Testis (tissue), 3 donors: Measurements from ENCODE around the gene ESRP2. TPM values are rescaled to one million over a fixed set of nuclear protein-coding genes. Genes with fewer than 3 reads are reported as not detected.

ENCODE experiments used
- DNase-seq: peaks from one replicate; pipeline ENCODE4 v3.0.0-alpha.2; 2019
- H3K27ac ChIP-seq, 2 donors: fragments of 200-600 bp; sonication (generic); one replicate each; pipeline ENCODE4 v1.5.1; 2019
- H3K27me3 ChIP-seq: fragments of 200-600 bp; sonication (generic); one replicate; pipeline ENCODE4 v1.5.1; 2019
- H3K36me3 ChIP-seq: fragments of 200-600 bp; sonication (generic); one replicate; pipeline ENCODE4 v1.5.1; 2017; ENCODE audit warnings: low read depth; ENCODE audit errors: missing control alignments
- H3K4me1 ChIP-seq: fragments of 200-600 bp; sonication (generic); one replicate; pipeline ENCODE4 v1.5.1; 2019
- H3K4me3 ChIP-seq, 2 donors: fragments of 200-600 bp; sonication (generic); one replicate each; pipeline ENCODE4 v1.5.1; 2017 to 2019
- H3K9me3 ChIP-seq: fragments of 200-600 bp; sonication (generic); one replicate; pipeline ENCODE4 v1.5.1; 2017
- CTCF ChIP-seq, 3 experiments: fragments of 450-650 bp in 2 of 3; fragments of 200-600 bp in 1 of 3; sonication (generic) in 1 of 3; IDR thresholded peaks; one replicate each; pipeline ENCODE4 v1.5.1; 2016 to 2019; ENCODE audit warnings: antibody characterized with exemption in 3 of 3, mild to moderate bottlenecking in 2 of 3, moderate library complexity in 1 of 3
- POLR2A ChIP-seq: fragments of 450-650 bp; IDR thresholded peaks from one replicate; pipeline ENCODE4 v1.6.1; 2017; ENCODE audit warnings: antibody characterized with exemption, mild to moderate bottlenecking, moderate library complexity
- WGBS, 2 donors: methylation state at CpG; one replicate each; pipeline ENCODE4 v1.1.5; 2018; 5-methylcytosine and 5-hydroxymethylcytosine counted together
- intact Hi-C: fragments of 100-400 bp; cut with DNase I; formaldehyde crosslinking; loops from one replicate; pipeline ENCODE4 v1.15.1; 2023; ENCODE audit warnings: low total_unique reads
- polyA plus RNA-seq: library from polyadenylated mRNA; stranded (reverse); fragments of 350-450 nt; fragmentation: Illumina TruSeq; extraction: RNeasy Lipid Tissue Mini Kit (QIAGEN cat#74804); gene quantifications from one replicate; pipeline ENCODE4 v1.2.3, GENCODE V29; 2014; ENCODE audit warnings: low read depth, low replicate concordance; ENCODE audit not compliant: insufficient read depth
- total RNA-seq, 2 donors: library from RNA; depleted of rRNA; stranded (reverse); fragments of >200 nt; gene quantifications; one replicate each; pipeline ENCODE4 v1.2.3, GENCODE V29; 2016

ESRP2 gene
- total and polyA plus RNA-seq, 3 donors from 2014 or later: 12.8 to 30.6 (median 14.6) TPM

- no peaks in the 10 kb centered on the region for H3K9me3 ChIP-seq
- no peak overlapping the region for H3K4me3 ChIP-seq
- no peaks in the 10 kb centered on the region for H3K36me3 ChIP-seq
- no peaks in the 10 kb centered on the region for H3K4me1 ChIP-seq
- TF ChIP-seq POLR2A (no peak), CTCF (IDR thresholded peaks at IDR 0.05) (no peak)
- H3K27ac ChIP-seq: no peak overlapping the region
- H3K27me3 ChIP-seq: no peaks in the 10 kb centered on the region
- intact Hi-C loops: no loop called here
- WGBS, 2 donors: 84 to 85% methylated on average over 2 of the region's 2 CpGs
- no peak for DNase-seq
These were observed 45.0 kb downstream of the ESRP2 start for GRCh38 chr16:68190736-68191510.

GRCh38 chr16:68190081-68190480 is 45.8 kb downstream of the ESRP2 start:
- Histone ChIP-seq H3K9me3 (no peaks in the 10 kb centered on the region), H3K27ac (no peak overlapping the region), H3K4me3 (no peak overlapping the region), H3K36me3 (no peaks in the 10 kb centered on the region), H3K4me1 (no peaks in the 10 kb centered on the region), H3K27me3 (no peaks in the 10 kb centered on the region)
- no peak for DNase-seq
- 83 to 95% methylated on average over 1 of the region's 1 CpG for WGBS, 2 donors
- no peak for TF ChIP-seq CTCF (IDR thresholded peaks at IDR 0.05)
- no peak for TF ChIP-seq POLR2A
- intact Hi-C loops: no loop called here

GRCh38 chr16:68188170-68188569 is 47.8 kb downstream of the ESRP2 start:
- no peaks in the 10 kb centered on the region for H3K27me3 ChIP-seq
- no peak overlapping the region for H3K4me3 ChIP-seq
- no peaks in the 10 kb centered on the region for H3K4me1 ChIP-seq
- H3K9me3 ChIP-seq: no peaks in the 10 kb centered on the region
- no peak for TF ChIP-seq CTCF (IDR thresholded peaks at IDR 0.05)
- TF ChIP-seq POLR2A: no peak
- intact Hi-C loops: no loop called here
- no peak overlapping the region for H3K27ac ChIP-seq
- 93 to 97% methylated on average over 4 to 10 of the region's 10 CpGs for WGBS, 2 donors
- H3K36me3 ChIP-seq: no peaks in the 10 kb centered on the region
- DNase-seq: no peak

- 100% methylated on average over 2 of the region's 2 CpGs; no CpG with 5 or more reads in 1 of the 2 donors for WGBS, 2 donors
- no peak for DNase-seq
- H3K9me3 ChIP-seq: no peaks in the 10 kb centered on the region
- H3K4me1 ChIP-seq: no peaks in the 10 kb centered on the region
- no peaks in the 10 kb centered on the region for H3K27me3 ChIP-seq
- TF ChIP-seq POLR2A: no peak
- no peak for TF ChIP-seq CTCF (IDR thresholded peaks at IDR 0.05)
- H3K36me3 ChIP-seq: no peaks in the 10 kb centered on the region
- H3K27ac ChIP-seq: no peak overlapping the region
- H3K4me3 ChIP-seq: no peak overlapping the region
- intact Hi-C loops: no loop called here
These were observed 48.4 kb downstream of the ESRP2 start for GRCh38 chr16:68187505-68187904.

- Histone ChIP-seq H3K4me3 (no peak overlapping the region), H3K36me3 (no peaks in the 10 kb centered on the region)
- WGBS, 2 donors: 91 to 97% methylated on average over 5 to 7 of the region's 7 CpGs
These were observed 49.0 kb downstream of the ESRP2 start for GRCh38 chr16:68186877-68187276.

More at GRCh38 chr16:68186877-68187276, 49.0 kb downstream of the ESRP2 start:
- intact Hi-C loops: no loop called here
- DNase-seq: no peak
- no peaks in the 10 kb centered on the region for H3K9me3 ChIP-seq
- H3K27ac ChIP-seq: no peak overlapping the region
- no peaks in the 10 kb centered on the region for H3K4me1 ChIP-seq
- H3K27me3 ChIP-seq: no peaks in the 10 kb centered on the region
- no peak for TF ChIP-seq CTCF (IDR thresholded peaks at IDR 0.05)
- TF ChIP-seq POLR2A: no peak
